H7 (cell line): ENCODE measurements around the gene CYREN. TPM values are rescaled to one million over a fixed set of nuclear protein-coding genes. Genes with fewer than 3 reads are reported as not detected.
"Not testable (repeated sequence)": the region's sequence is repeated elsewhere in the genome, so short reads cannot be mapped to it uniquely, and the experiment has no call there.

Source experiments
- DNase-seq: peaks from one replicate; pipeline ENCODE4 v3.0.0; 2012
- H3K27me3 ChIP-seq: 2 replicates; pipeline ENCODE4 v1.6.0; 2011; ENCODE audit warnings: mild to moderate bottlenecking, low read length; ENCODE audit not compliant: control insufficient read depth, insufficient read depth
- H3K36me3 ChIP-seq: replicated peaks from 2 replicates; pipeline ENCODE4 v1.5.1; 2011; ENCODE audit warnings: low read length; ENCODE audit not compliant: control insufficient read depth, insufficient read depth
- H3K4me3 ChIP-seq: 2 replicates; pipeline ENCODE4 v1.5.1; 2011; ENCODE audit warnings: low read depth, mild to moderate bottlenecking, control low read depth, low read length, moderate library complexity; ENCODE audit not compliant: insufficient read depth
- total RNA-seq: library from RNA; depleted of rRNA; stranded (reverse); fragments of >200 nt; shearing (Covaris generic); gene quantifications from 2 replicates; pipeline ENCODE4 v1.2.3, GENCODE V29; 2014; rRNA removed

CYREN gene
- total RNA-seq, 1 experiment from 2014 or later = 41.1 TPM

- H3K36me3 ChIP-seq = no peaks in the 10 kb centered on the region
- no peak for DNase-seq
- no peaks in the 10 kb centered on the region for H3K27me3 ChIP-seq
- no peak overlapping the region for H3K4me3 ChIP-seq
Observed at GRCh38 chr7:135150072-135150782, 20.3 kb downstream of the CYREN start.

DNA sequence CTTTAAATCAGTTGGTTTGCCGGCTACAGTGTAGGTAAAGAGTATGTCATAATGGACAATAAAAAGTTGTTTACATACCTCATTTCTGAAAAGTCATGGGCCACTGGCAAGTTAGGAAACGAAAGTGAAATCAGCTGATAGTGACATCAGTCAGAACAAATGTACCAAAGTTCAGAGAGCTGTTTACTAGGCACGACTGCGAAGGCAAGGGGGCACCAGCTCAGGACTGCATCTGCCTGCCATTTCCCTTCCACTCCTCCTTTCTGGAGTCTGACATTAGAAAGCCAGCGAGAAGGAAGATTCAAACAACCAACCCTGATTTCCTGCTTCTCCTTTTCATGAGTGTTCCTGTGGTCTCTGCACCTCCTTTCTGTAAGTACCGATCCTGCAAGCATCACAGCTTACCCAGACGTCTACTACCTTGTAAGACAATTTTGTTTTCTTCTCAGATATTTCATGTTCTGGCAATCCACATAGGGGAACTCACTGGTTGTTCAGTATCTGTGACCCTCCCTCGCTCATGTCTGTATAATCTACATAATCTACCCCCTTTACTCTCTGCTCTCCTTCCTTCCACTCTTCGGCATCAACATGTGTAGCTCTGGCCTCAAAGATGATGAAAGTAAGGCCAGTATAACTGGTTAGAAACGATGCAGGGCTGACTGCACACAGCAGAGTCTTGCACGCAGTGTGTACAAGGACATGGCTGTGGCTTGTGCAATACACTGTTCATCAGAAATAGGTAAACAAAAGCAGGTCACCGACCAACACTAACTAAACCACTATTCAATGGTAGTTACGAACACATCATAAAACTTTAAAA lies 22.4 kb downstream of the CYREN start, which contains the start of gene TMEM140:
Gene TMEM140, plus strand, starts transcription at position 174 of the 823 bp plus-strand sequence. CDS start 16,370 bp downstream, outside the sequence.
- Histone ChIP-seq H3K27me3 (no peaks in the 10 kb centered on the region), H3K4me3 (no peak within 1 kb of the TSS), H3K36me3 (no peaks in the 10 kb centered on the region)
- DNase-seq = no peak

GRCh38 chr7:135147341-135147898 lies 23.1 kb downstream of the CYREN start:
- Histone ChIP-seq H3K27me3 (no peaks in the 10 kb centered on the region), H3K4me3 (no peak overlapping the region), H3K36me3 (no peaks in the 10 kb centered on the region)
- DNase-seq = peak; percentile 2

- H3K27me3 ChIP-seq = no peaks in the 10 kb centered on the region
- no peaks in the 10 kb centered on the region for H3K36me3 ChIP-seq
- DNase-seq = no peak
- H3K4me3 ChIP-seq = no peak overlapping the region
Observed at GRCh38 chr7:135143885-135144668, 26.4 kb downstream of the CYREN start.

GRCh38 chr7:135129579-135129978 lies 40.9 kb downstream of the CYREN start:
- Histone ChIP-seq H3K36me3 (no peaks in the 10 kb centered on the region), H3K27me3 (no peaks in the 10 kb centered on the region), H3K4me3 (no peak overlapping the region)
- DNase-seq = no peak

GRCh38 chr7:135128931-135129330 lies 41.6 kb downstream of the CYREN start:
- Histone ChIP-seq H3K27me3 (no peaks in the 10 kb centered on the region), H3K36me3 (no peaks in the 10 kb centered on the region), H3K4me3 (no peak overlapping the region)
- no peak for DNase-seq

GRCh38 chr7:135124631-135125030 lies 45.9 kb downstream of the CYREN start:
- H3K27me3 ChIP-seq, H3K36me3 ChIP-seq, H3K4me3 ChIP-seq, DNase-seq: not testable (repeated sequence)

DNA sequence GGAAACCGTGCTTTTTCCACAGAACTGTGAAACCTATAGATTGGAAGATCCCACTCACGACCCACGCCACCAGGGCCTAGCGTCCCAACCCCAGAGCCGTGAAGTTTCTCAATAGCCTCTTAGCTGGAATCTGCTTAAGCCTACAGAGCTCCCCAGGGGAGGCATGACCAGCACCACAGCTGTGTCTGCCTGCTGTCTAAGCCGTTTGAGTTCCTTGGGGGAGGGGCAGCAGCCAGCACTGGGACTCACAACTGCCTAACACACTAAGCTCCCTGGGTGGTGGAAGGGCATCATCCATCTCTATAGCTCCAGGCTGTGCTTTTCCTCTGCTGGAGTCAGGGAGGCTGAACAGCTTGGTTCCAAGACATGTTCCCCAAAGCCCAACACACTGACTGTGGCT lies 48.6 kb downstream of the CYREN start:
- DNase-seq = no peak
- Histone ChIP-seq H3K36me3 (no peaks in the 10 kb centered on the region), H3K4me3 (no peak overlapping the region), H3K27me3 (no peaks in the 10 kb centered on the region)

- H3K4me3 ChIP-seq = no peak overlapping the region
- no peak for DNase-seq
- no peaks in the 10 kb centered on the region for H3K36me3 ChIP-seq
- H3K27me3 ChIP-seq = no peaks in the 10 kb centered on the region
Observed at GRCh38 chr7:135117096-135117495, 53.4 kb downstream of the CYREN start.

Other genes starting within 250 kb of the CYREN start
- gene AGBL3, start 184.2 kb downstream of the CYREN start, total RNA-seq = 1.00 and 1.7 TPM in 2 replicates
- gene TMEM140, start 22.6 kb downstream of the CYREN start, total RNA-seq = not detected in 2 replicates
- 9.1 and 17.4 TPM in 2 replicates for gene WDR91, start 40.8 kb upstream of the CYREN start, total RNA-seq
- gene STRA8, start 63.1 kb upstream of the CYREN start, total RNA-seq = not detected in 2 replicates